Measurements from ENCODE around the gene PTPN14. TPM values are rescaled to one million over a fixed set of nuclear protein-coding genes. Genes with fewer than 3 reads are reported as not detected.
"Not testable (repeated sequence)": the region's sequence is repeated elsewhere in the genome, so short reads cannot be mapped to it uniquely, and the experiment has no call there.

Gene PTPN14
- total RNA-seq, 1 experiment from 2014 or later = 23.5 TPM

GRCh38 chr1:214510914-214511638, 40.3 kb downstream of the PTPN14 start:
- DNase-seq (ENCODE audit: low read depth) = no peak

GRCh38 chr1:214510477-214510876, 40.9 kb downstream of the PTPN14 start:
- DNase-seq (ENCODE audit: low read depth) = no peak

- DNase-seq (ENCODE audit: low read depth) = not testable (repeated sequence)
These were observed 41.8 kb downstream of the PTPN14 start for GRCh38 chr1:214509622-214510021.

- DNase-seq (ENCODE audit: low read depth) = no peak
These were observed 44.4 kb downstream of the PTPN14 start for GRCh38 chr1:214506972-214507431.

- no peak for DNase-seq (ENCODE audit: low read depth)
These were observed 46.3 kb downstream of the PTPN14 start for GRCh38 chr1:214505134-214505533.

- no peak for DNase-seq (ENCODE audit: low read depth)
These were observed 47.1 kb downstream of the PTPN14 start for GRCh38 chr1:214504330-214504729.

- DNase-seq (ENCODE audit: low read depth) = no peak
These were observed 47.8 kb downstream of the PTPN14 start for GRCh38 chr1:214503553-214503952.

- no peak for DNase-seq (ENCODE audit: low read depth)
These were observed 50.9 kb downstream of the PTPN14 start for GRCh38 chr1:214500340-214501055.

GRCh38 chr1:214499732-214500131, 51.7 kb downstream of the PTPN14 start:
- DNase-seq (ENCODE audit: low read depth) = no peak

GRCh38 chr1:214498021-214498420, 53.4 kb downstream of the PTPN14 start:
- DNase-seq (ENCODE audit: low read depth) = no peak

GRCh38 chr1:214496126-214496525, 55.3 kb downstream of the PTPN14 start:
- peak; percentile 16 for DNase-seq (ENCODE audit: low read depth)

GRCh38 chr1:214494706-214495105, 56.7 kb downstream of the PTPN14 start:
- DNase-seq (ENCODE audit: low read depth) = peak; percentile 27

GRCh38 chr1:214494179-214494578, 57.2 kb downstream of the PTPN14 start:
- not testable (repeated sequence) for DNase-seq (ENCODE audit: low read depth)

GRCh38 chr1:214493126-214493796, 58.1 kb downstream of the PTPN14 start:
- no peak for DNase-seq (ENCODE audit: low read depth)

- DNase-seq (ENCODE audit: low read depth) = no peak
These were observed 58.9 kb downstream of the PTPN14 start for GRCh38 chr1:214492401-214493075.

- no peak for DNase-seq (ENCODE audit: low read depth)
These were observed 59.8 kb downstream of the PTPN14 start for GRCh38 chr1:214491468-214492146.

GRCh38 chr1:214485151-214485550, 66.3 kb downstream of the PTPN14 start:
- DNase-seq (ENCODE audit: low read depth) = no peak

GRCh38 chr1:214483180-214483579, 68.2 kb downstream of the PTPN14 start:
- not testable (repeated sequence) for DNase-seq (ENCODE audit: low read depth)

- DNase-seq (ENCODE audit: low read depth) = not testable (repeated sequence)
These were observed 69.3 kb downstream of the PTPN14 start for GRCh38 chr1:214481983-214482634.

GRCh38 chr1:214476986-214477870, 74.2 kb downstream of the PTPN14 start:
- DNase-seq (ENCODE audit: low read depth) = peak; percentile 83

All from Daoy (cell line).